Measurements from ENCODE around the gene MAS1.
"Not testable (repeated sequence)": the region's sequence is repeated elsewhere in the genome, so short reads cannot be mapped to it uniquely, and the experiment has no call there.

MAS1 gene

DNA sequence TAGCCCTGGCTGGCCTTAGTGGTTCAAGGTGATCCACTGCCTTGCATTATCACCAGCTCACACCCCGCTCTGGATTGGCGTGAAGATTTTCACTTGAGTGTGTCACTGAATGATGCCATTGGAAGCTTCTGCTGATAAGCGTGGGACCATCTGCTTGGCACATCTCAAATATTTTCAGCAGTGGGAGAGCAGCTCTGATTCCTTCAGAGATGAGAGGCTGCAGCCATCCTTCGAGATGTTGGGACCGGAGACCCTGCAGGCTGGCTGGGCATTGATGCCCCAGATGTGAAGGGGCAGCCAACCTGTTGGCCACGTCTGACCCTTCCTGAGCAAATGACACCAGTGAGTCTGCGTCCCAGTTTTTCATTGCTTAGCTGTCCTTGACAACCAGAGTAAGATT is at the start of gene MAS1:
MAS1 (plus strand) TSS at position 197 of the 400 bp plus-strand sequence. CDS start 15,968 bp downstream, outside the sequence.
- no peak for DNase-seq

DNA sequence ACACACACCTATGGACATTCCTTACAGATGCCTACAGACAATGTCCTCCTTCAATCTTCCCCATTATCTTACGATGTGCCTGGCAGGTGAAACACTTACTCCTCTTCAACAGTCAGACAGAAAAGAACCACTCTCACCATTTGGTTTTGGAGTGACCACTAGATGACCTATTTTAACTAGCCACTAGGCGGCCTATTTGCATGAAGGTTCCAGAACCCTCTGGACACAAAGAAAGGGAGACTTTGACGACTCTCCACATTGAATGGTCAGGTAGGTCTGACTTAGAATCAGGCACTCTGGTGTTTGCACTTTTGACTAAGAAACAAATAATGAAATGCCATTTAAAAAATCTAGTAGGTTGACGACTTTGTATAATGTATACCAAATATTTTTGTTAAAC is 48.8 kb upstream of the MAS1 start:
- DNase-seq, result no peak

DNA sequence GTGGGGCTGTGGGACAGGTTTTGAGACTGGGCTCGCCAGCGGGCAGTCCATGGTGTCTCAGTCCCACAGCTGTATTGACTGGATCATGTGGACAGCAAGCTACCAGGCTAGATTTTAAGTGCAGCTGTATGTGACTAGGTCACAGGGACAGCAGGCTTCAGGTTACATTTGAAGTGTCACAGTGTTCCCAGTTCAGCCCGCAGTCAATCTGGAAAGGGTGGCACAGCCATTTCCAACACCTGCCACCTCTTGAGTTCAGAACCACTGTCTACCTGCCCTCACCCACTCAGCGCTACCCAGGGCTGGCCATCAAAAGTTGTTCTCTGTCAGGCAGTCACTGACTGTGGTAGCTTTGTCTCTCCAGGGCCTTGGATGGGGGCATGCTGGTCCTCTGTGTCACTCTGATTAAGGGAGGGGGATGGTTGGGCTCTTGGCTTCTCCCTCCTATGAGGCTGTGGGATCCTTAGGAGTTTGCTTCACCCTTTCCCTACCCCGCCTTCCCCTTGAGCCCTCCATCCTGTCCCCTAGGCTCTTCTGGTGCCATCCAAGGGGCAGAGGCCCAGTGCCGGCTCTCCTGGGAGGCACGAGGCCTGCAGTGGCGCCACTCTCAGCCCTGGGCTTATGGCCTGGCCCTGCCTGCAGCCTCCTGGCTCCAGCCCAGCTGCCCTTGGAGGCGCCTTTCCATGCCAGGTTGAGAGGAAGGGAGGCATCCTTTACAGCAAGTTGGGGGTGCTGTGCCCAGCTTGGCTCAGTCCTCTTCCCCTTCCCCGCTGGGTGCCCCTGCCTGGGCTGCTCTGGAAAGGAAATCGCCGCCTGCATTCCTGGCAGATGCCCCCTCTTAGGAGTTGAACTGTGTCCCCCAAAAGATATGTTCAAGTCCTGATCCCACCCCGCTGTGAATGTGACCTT is 45.8 kb upstream of the MAS1 start:
- no peak for DNase-seq

DNA sequence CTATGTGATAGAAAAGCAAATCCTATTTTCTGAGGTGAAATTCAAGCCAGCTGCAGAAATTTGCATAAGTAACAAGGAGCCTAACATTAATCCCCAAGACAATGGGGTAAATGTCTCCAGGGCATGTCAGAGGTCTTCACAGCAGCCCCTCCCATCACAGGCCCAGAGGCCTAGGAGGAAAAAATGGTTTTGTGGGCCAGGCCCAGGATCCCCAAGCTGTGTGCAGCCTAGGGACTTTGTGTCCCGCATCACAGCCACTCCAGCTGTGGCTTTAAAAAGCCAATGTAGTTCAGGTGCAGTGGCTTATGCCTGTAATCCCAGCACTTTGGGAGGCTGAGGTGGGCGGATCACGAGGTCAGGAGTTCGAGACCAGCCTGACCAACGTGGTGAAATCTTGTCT is 42.2 kb upstream of the MAS1 start:
- not testable (repeated sequence) for DNase-seq

DNA sequence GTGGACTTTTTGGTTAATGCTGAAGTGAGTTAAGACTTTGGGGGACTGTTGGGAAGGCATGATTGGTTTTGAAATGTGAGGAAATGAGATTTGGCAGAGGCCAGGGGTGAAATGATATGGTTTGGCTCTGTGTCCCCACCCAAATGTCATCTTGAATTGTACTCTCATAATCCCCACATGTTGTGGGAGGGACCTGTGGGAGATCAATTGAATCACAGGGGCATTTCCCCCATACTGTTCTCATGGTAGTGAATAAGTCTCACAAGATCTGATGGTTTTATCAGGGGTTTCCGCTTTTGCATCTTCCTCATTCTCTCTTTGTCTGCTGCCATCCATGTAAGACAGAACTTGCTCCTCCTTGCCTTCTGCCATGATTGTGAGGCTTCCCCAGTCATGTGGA is 40.9 kb upstream of the MAS1 start:
- not testable (repeated sequence) for DNase-seq

DNA sequence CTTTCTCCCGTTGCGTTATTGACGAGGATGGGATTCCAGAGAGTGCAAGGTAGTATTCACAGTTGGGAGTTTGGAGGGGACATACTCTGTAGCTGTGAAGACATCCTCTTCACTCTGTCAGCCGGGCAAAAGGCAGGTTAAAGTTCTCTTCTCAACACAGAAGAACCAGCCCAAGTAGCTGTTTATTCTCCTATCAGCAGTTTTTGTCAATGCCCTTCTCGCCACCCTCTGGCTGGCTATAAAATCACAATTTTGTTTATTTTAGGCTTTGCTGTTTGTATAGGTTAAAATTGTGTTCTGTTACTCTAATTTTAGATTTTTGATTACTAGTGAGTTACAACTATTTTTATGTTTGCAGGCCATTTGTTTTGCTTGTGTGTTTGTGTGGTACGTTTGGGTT is 37.9 kb upstream of the MAS1 start:
- peak in 4 of 6 experiments; percentile 15 to 48 (median 18) for DNase-seq

DNA sequence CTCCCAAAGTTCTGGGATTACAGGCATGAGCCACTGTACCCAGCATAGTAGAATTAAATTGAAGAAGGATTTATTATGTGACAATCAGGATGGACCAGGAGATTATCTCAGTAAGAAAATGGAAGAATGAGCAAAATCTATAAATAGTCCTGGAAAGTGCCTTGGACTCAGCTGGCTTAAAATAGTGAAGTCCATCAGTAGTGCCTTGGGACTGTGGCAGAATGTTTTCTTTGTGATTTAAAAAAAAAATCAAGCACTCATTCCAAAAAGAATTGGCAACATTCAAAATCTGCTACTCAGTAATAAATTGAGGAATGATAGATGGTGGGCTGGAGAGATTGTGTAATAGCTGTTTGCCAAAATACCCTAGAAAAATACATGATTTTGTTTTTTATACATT is 37.0 kb upstream of the MAS1 start:
- no peak for DNase-seq

DNA sequence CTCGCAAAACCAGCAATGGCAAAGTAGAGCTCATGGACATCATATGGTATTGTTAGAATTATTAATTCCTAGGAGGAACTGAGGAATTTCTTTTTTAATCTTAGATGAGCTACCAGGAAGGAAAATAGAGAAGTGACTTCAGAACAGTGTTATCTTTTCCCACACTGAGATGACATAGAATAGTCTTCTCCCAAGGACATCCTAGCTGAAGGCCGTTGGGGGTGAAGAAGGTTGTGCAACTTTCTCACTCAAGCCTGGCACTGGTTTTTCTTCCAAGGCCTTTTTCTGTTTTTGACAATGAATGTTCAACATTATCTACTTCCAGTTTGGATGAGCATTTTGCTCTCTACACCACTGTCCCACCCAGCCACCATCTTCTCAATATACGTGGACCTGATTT is 35.8 kb upstream of the MAS1 start:
- DNase-seq, result no peak

DNA sequence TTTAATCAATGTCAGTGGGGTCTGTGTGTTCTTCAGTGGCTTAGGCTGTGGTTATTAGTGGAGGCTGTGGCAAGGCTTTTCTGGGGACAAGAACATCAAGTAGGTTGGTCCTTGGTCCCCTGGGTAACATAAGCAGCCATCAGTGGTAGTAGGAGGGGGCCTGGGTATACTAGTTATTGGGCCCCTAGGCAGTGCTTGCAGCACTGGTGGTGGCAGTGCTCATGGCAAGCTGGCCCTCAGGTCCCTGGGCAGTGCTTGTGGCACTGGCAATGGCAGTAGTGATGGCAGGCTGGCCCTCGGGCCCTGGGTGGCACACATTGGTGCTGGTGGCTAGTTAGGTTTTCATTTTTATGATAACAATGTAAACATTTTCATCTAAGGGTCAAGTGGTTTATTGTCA is 32.5 kb upstream of the MAS1 start:
- no peak for DNase-seq

DNA sequence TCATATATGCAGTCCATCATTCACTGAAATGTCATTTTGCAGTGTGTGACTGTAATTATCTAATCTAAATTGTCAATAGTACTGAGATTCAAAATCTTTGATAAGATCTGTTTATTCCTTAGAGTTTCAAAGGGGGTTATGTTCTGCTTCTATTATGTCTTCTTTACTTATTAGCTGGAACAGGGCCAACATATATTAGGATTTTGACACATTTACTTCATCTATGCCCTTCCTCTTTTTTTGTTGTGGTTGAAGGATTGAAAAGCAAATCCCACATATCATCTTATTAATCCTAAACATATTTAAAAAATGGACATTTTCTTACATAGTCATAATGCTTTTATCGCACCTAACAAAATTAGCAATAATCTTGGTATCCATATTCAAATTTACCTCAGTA is 30.3 kb upstream of the MAS1 start:
- DNase-seq, result no peak

DNA sequence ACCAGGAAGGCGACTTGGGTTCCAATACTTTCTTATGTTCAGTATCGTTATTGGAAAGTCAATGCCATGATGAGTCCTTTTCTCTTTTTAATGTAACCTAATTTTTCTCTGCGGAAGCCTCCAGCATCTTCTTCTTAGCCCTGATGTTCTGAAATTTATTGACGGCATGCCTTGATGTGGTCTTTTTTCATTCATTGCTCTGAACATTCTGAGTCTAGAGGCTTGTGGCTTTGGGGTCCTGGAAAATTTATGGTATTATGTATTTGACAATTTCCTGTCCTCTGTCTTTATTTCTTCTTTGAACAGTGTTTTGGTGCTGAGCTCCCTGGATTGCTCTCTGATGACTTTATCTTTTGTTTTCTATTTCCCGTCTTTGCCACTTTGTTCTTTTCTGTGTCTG is 28.7 kb upstream of the MAS1 start:
- DNase-seq, result peak in 4 of 6 experiments; percentile 2 to 73 (median 68)

DNA sequence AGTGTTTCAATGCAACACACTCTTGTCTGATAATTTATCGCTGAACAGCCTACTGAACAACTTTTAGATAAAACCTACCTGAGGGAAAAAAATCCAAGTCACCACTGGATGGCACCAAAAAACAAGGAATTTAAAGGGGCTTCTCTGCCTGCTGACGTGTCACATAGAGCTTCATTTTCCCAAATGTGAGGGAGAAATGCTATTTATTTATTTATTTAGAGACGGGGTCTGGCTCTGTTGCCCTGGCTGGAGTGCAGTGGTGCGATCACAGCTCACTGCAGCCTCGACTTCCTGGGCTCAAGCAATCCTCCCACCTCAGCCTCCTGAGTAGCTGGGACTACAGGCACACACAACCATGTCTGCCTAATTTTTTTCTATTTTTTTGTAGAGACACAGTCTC is 27.4 kb upstream of the MAS1 start:
- DNase-seq, result peak in 2 of 6 experiments; percentile 23 to 39

DNA sequence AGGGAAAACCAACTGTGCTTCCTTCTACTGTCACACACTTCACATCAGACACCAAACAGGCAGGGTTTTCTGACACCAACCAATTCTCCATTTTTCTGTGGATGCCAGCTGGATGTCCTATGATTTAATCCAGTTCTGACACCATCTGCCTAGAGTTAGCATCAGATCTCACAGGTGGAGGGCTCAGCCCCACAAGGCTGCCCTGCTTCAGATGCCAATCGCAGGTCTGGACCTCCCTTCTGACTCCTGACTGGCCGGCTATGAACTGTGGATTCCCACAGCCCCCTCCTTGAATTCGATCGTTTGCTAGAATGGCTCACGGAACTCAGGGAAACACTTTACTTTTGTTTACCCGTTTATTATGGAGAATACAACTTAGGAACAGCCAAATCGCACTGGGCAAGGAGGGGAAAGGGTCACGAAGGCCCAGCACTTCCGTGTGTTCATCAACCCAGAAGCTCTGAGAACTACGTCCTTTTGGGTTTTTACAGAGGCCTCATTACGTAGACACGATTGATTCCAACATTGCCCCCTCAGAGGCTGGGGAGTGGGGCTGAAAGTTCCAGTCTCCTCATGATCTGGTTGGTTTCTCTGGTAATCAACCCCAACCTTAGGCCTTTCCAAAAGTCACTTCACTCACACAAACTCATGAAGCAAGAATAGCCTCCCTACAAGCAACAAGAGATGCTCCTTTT is 25.4 kb upstream of the MAS1 start:
- no peak for DNase-seq

DNA sequence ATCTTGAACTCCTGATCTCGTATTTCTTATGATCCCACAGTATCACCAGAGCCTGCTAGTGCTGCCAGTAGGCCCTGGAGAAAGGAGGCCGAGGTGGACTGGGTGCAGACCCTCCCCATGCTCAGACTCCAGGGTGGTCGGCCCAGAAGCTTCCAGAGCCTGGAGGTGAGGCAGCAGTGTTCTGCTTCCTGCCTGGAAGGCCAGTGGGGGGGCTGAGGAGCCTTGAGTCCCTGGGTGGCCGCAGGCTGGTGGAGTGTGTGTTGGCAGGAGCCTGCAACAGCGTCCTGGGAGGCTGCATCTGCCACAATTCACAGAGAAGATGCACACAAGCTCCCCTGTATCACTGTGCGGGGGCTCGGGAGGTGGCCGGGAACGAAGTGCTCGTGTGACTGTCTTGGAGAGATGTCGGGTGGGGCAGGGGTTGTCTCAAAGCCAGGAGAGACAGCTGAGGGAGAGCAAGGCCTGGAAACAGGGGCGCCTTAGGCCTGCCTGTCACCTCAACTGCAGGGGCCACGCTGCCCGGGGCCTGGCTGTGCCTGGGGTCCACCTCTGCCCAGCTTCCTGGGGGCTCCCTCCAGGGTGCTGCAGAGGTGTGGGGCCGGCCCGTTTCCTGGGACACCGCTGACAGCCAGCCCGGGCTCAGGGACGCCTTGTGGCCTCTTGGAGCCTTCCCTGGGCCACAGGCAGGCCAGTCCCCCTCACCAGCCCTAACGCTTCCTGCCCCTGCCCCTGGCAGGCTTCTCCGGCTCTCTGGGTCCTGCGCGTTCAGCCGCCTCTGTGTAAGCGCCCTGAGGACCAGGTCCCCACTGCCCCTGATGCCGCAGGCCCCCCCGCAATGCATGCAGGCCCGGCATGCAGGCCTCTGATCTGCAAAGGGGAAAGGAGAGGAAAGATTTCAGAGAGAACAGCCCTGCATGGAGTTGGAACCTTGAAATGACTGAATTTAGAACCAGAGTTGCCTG is 24.2 kb upstream of the MAS1 start:
- no peak for DNase-seq

DNA sequence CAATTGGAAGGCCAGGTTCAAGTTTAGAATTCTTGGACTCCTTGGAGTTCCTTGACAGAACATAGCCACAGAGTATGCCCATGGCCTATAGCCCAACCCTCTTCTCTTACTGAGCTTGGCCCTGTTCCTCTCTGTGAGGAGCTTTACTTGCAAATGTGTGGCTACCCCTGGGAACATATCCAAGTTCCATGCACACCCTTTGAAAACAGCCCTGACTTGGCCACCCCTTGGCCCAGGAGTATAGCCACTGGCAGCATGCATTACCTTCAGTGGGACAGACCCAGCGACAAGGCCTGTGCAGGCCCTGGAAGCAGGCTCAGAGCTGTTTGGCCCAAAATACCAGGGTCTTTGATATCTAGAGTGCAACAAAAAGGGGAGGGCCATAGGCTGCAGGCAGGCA is 19.5 kb upstream of the MAS1 start:
- DNase-seq, result no peak

DNA sequence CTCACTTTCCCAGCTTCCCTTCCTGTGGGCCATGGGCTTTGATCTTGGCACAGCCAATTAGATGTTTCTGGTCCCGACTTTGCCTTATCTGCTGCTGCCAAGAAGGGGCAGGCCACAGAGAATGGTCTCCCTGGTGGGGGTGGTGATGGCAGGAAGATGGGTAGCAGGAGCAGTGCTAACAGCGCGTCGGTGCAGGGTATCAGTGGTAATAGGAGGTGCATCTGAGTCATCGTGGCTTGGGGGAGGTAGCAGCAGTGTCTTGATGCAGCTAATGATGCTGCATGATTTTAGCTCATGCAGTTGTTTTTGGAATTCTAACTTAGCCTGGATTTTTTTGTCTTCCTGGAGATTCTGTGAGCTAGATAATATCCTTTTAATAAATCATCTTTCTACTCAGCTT is 18.9 kb upstream of the MAS1 start:
- DNase-seq, result no peak

DNA sequence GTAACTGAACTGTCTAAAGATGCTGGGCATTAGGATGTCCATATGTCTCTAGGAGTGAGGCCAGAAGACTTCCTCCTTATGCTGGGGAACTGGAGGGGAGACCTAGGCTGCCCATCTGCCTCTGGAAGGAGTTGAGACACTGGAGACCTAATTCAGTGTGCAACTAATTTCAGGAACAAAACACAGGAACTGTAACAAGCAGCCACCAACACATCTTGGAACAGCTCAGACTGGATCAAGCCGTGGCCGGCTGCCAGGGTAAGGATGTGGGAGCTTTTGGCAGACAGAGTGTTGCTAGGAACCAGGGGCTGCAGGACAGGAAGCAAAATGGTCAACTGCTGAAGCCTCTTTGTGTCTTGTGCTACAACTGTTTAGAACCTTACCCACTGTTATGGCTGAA is 16.4 kb upstream of the MAS1 start:
- no peak for DNase-seq

DNA sequence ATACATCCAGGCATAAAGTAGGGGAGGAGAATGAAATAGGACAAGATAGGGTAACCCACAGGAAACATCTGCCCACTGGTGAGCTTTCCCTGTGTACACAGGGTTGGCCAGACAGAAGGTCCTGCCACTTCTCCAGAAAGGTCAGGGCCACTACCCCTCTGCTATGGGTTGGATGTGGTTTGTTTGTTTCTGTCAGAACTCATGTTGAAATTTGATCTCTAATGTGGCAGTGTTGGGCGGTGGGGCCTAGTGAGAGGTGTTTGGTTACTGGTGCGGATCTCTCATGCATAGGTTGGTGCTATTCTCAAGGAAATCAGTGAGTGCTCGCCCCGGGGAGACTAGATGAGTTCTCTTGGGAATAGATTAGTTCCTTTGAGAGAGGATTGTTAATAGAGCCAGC is 15.6 kb upstream of the MAS1 start:
- DNase-seq, result no peak

DNA sequence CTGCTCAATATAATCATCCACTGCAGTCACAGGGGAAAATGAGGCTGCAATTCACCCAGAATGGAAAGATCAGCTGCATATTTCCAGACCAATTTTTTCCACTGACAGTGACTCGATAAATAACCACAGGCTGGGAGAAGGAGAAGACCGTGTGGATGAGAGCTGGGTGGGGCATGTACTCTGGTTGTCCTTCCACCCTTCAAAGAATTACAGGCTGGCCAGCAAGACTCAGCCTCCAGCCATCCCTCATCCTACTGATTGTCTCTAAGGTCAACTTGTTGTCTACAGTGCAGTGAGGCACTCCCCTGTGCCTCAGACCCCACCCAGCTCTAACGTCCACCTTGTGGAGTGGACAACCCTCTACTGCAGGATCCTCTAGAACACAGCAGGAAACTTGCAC is 14.5 kb upstream of the MAS1 start:
- DNase-seq, result no peak

DNA sequence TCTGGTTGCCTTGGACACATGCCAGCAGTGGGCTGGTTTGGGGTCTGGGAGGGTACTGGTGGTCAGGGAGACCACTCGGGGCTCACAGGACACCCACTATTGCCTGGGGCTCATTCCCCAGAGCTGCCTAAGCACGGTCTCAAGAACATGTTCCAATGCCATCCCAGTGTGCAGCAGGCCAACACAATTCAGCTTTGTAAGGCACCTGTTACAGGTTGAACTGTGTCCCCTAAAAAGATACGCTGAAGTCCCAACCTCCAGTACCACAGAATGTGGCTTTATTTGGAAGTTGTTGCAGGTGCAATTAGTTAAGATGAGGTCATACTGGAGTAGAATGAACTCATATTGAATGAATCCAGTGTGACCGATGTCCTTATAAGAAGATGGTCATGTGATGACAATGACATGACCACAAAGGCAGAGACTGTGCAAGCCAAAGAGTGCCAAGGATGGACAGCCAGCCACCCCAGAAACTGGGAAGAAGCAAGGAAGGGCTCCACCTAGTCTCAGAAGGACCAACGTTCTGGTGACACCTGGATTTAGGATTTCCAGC is 13.5 kb upstream of the MAS1 start:
- DNase-seq, result no peak

DNA sequence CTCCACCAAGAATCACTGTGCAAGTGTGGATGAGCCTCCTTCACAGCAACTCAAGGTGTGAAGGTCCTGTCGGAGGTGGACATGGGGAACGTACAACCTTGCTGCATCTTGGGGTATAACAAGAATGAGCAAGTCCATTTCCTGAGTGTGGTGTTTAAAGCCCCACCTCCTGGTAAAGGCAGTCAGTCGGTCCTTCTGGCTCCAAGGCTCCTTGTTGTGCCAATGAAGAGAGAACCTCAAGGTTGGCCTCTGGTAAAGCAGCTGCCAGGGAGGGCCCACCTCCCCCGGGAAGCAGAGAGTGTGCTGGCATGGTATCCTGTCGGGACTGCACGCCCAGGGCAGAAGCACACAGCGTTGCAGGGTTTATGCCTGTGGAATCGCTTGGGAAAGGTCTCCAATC is 12.4 kb upstream of the MAS1 start:
- DNase-seq, result no peak

DNA sequence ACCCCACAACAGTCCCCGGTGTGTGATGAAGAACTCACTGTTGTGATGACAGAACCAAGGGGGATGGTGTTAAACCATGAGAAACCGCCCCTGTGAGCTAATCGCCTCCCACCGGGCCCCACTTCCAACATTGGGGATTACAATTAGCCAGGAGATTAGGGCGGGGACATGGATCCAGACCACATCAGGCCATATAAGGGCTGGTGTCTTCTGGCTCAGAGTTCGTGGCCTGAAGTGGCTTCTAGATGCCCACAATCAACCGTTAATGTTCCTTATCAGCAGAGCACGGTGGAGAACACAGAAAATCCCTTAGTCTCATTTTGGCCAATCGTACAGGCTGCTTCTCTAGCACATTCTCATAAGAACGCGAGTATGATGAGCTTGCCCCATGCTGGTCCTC is 10.9 kb upstream of the MAS1 start:
- no peak for DNase-seq
